Activated T-cell treated with anti-CD3 and anti-CD28 coated beads for 24 hours (primary cell): ENCODE results near the gene RASA3.

Experiments used
- DNase-seq: peaks from one replicate; pipeline ENCODE4 v3.0.0-alpha.2; 2020; ENCODE audit warnings: low read depth

RASA3 gene

GRCh38 chr13:113980489-113981064 is 151.8 kb downstream of the RASA3 start:
- no peak for DNase-seq

GRCh38 chr13:113979791-113980471 is 152.5 kb downstream of the RASA3 start:
- no peak for DNase-seq

GRCh38 chr13:113978741-113979481 is 153.5 kb downstream of the RASA3 start:
- no peak for DNase-seq

GRCh38 chr13:113977976-113978375 is 154.4 kb downstream of the RASA3 start:
- DNase-seq, result no peak

- no peak for DNase-seq
Measured at GRCh38 chr13:113976711-113977684, 155.4 kb downstream of the RASA3 start.

GRCh38 chr13:113975416-113975815 is 157.0 kb downstream of the RASA3 start:
- DNase-seq, result no peak

GRCh38 chr13:113974304-113975281 is 157.8 kb downstream of the RASA3 start:
- no peak for DNase-seq

GRCh38 chr13:113973218-113974164 is 158.9 kb downstream of the RASA3 start, which contains the start of gene C13orf46:
C13orf46 (minus strand) TSS chr13:113974076; CDS start chr13:113973997, 79 bp downstream.
- no peak for DNase-seq

GRCh38 chr13:113972451-113973217 is 159.8 kb downstream of the RASA3 start:
- DNase-seq, result no peak

GRCh38 chr13:113971471-113972231 is 160.8 kb downstream of the RASA3 start:
- DNase-seq, result no peak

- no peak for DNase-seq
Measured at GRCh38 chr13:113970810-113971470, 161.5 kb downstream of the RASA3 start.

GRCh38 chr13:113969973-113970611 is 162.3 kb downstream of the RASA3 start:
- no peak for DNase-seq

GRCh38 chr13:113969311-113969972 is 163.0 kb downstream of the RASA3 start:
- no peak for DNase-seq

- no peak for DNase-seq
Measured at GRCh38 chr13:113968463-113969310, 163.7 kb downstream of the RASA3 start.

GRCh38 chr13:113967729-113968462 is 164.5 kb downstream of the RASA3 start:
- no peak for DNase-seq
